Neural cell (in vitro differentiated cells): Measurements from ENCODE around the gene HPS5. TPM values are rescaled to one million over a fixed set of nuclear protein-coding genes. Genes with fewer than 3 reads are reported as not detected.

Experiments
- H2AFZ ChIP-seq: fragments of 200-600, 300-800 bp; sonication (generic), shearing (Covaris generic); 2 replicates; pipeline ENCODE4 v1.6.0; 2014; ENCODE audit warnings: low read depth, mild to moderate bottlenecking, antibody characterized with exemption, low read length, moderate library complexity
- H3F3A ChIP-seq: fragments of 200-600 bp; shearing (Covaris generic); 2 replicates; pipeline ENCODE4 v1.6.1; 2016; ENCODE audit warnings: mild to moderate bottlenecking, moderate library complexity, mixed read lengths, antibody characterized with exemption, low read length; ENCODE audit not compliant: insufficient read depth, poor library complexity, severe bottlenecking
- H3K27ac ChIP-seq: fragments of 200-600, 300-800 bp; sonication (generic), shearing (Covaris generic); 2 replicates; pipeline ENCODE4 v1.5.1; 2014; ENCODE audit warnings: mild to moderate bottlenecking, low read length, moderate library complexity
- H3K27me3 ChIP-seq: fragments of 300-800, 200-600 bp; sonication (generic), shearing (Covaris generic); 2 replicates; pipeline ENCODE4 v1.6.0; 2014; ENCODE audit warnings: mild to moderate bottlenecking, low read depth, low read length, moderate library complexity; ENCODE audit not compliant: insufficient read depth
- H3K36me3 ChIP-seq: fragments of 300-800, 200-600 bp; sonication (generic), shearing (Covaris generic); 2 replicates; pipeline ENCODE4 v1.5.1; 2014; ENCODE audit warnings: mild to moderate bottlenecking, antibody characterized with exemption, low read length, moderate library complexity; ENCODE audit not compliant: insufficient read depth
- H3K4me2 ChIP-seq: fragments of 300-800, 200-600 bp; sonication (generic), shearing (Covaris generic); 2 replicates; pipeline ENCODE4 v1.6.0; 2014; ENCODE audit warnings: mild to moderate bottlenecking, low read length
- H3K4me3 ChIP-seq: fragments of 300-800, 200-600 bp; sonication (generic), shearing (Covaris generic); 2 replicates; pipeline ENCODE4 v1.5.1; 2014; ENCODE audit warnings: mild to moderate bottlenecking, low read length, moderate library complexity
- H3K79me2 ChIP-seq: fragments of 200-600 bp; shearing (Covaris generic); replicated peaks from 2 replicates; pipeline ENCODE4 v1.6.0; 2014; ENCODE audit warnings: mild to moderate bottlenecking, low read length, moderate library complexity; ENCODE audit not compliant: insufficient read depth
- H3K9ac ChIP-seq: fragments of 300-800, 200-600 bp; sonication (generic), shearing (Covaris generic); 2 replicates; pipeline ENCODE4 v1.6.1; 2016; ENCODE audit warnings: mild to moderate bottlenecking, low read length, mixed read lengths
- H3K9me2 ChIP-seq: fragments of 200-600 bp; shearing (Covaris generic); 2 replicates; pipeline ENCODE4 v1.6.1; 2016; ENCODE audit warnings: mild to moderate bottlenecking, low read length, mixed read lengths; ENCODE audit not compliant: insufficient read depth
- H3K9me3 ChIP-seq: fragments of 200-600, 300-800 bp; sonication (generic), shearing (Covaris generic); 2 replicates; pipeline ENCODE4 v1.6.1; 2016; ENCODE audit warnings: mild to moderate bottlenecking, mixed run types, low read length, moderate library complexity, mixed read lengths
- H4K20me1 ChIP-seq: fragments of 200-600 bp; shearing (Covaris generic); 2 replicates; pipeline ENCODE4 v1.6.1; 2016; ENCODE audit warnings: mild to moderate bottlenecking, mixed run types; ENCODE audit not compliant: insufficient read depth
- EP300 ChIP-seq: fragments of 450-650 bp; conservative IDR thresholded peaks from 2 replicates; pipeline ENCODE4 v1.6.1; 2014; ENCODE audit warnings: antibody characterized with exemption, mild to moderate bottlenecking, moderate library complexity; ENCODE audit not compliant: poor library complexity, severe bottlenecking
- EZH2 ChIP-seq: fragments of 200-600, 300-800 bp; shearing (Covaris generic), sonication (generic); IDR thresholded peaks from 2 replicates; pipeline ENCODE4 v1.6.1; 2014; ENCODE audit warnings: antibody characterized with exemption, low read length, borderline replicate concordance, mild to moderate bottlenecking; ENCODE audit not compliant: insufficient read depth, poor library complexity, severe bottlenecking
- MXI1 ChIP-seq: fragments of 450-650 bp; conservative IDR thresholded peaks from 2 replicates; pipeline ENCODE4 v1.6.1; 2014; ENCODE audit warnings: antibody characterized with exemption, mild to moderate bottlenecking; ENCODE audit not compliant: poor library complexity, severe bottlenecking
- POLR2AphosphoS5 ChIP-seq: IDR thresholded peaks from 2 replicates; pipeline ENCODE4 v1.6.1; 2012
- RAD21 ChIP-seq: fragments of 450-650 bp; conservative IDR thresholded peaks from 2 replicates; pipeline ENCODE4 v1.6.1; 2014; ENCODE audit warnings: antibody characterized with exemption, mild to moderate bottlenecking, moderate library complexity
- SMC3 ChIP-seq: fragments of 450-650 bp; conservative IDR thresholded peaks from 2 replicates; pipeline ENCODE4 v1.6.1; 2014; ENCODE audit warnings: antibody characterized with exemption, mild to moderate bottlenecking, moderate library complexity; ENCODE audit not compliant: poor library complexity
- TAF1 ChIP-seq: IDR thresholded peaks from 2 replicates; pipeline ENCODE4 v1.6.1; 2012; ENCODE audit warnings: low read depth
- polyA plus RNA-seq: library from polyadenylated mRNA; depleted of rRNA; stranded (reverse); fragments of >200 nt; gene quantifications from 2 replicates; pipeline ENCODE4 v1.2.3, GENCODE V29; 2014
- TF ChIP-seq, protein P1 (sequence below): IDR thresholded peaks from 2 replicates; pipeline ENCODE4 v1.6.1; 2012; ENCODE audit warnings: borderline replicate concordance
- TF ChIP-seq, protein P2 (sequence below): fragments of 450-650 bp; IDR thresholded peaks from 2 replicates; pipeline ENCODE4 v1.5.1; 2014; ENCODE audit warnings: antibody characterized with exemption, mild to moderate bottlenecking, moderate library complexity; ENCODE audit not compliant: poor library complexity, severe bottlenecking

The HPS5 gene
- polyA plus RNA-seq, 1 donor from 2014 or later = 28.5 TPM

DNA sequence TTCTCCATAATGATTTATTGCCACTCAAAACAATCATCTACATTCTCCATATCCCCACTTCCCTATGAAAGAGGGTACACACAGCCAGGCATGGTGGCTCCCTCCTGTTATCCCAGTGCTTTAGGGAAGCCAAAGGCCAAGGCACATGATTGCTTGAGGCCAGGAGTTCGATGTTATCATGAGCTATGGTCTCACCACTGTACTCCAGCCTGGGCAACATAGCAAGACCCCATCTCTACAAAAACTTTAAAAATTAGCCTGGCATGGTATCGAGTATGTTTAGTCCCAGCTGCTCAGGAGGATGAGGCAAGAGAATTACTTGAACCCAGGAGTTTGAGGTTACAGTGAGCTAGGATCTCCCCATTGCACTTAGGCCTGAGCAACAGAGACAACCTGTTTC is 6.0 kb downstream of the HPS5 start:
- H4K20me1 ChIP-seq = no peaks in the 10 kb centered on the region
- H3K27me3 ChIP-seq = no peaks in the 10 kb centered on the region
- H3K79me2 ChIP-seq = peaks cover 23% of the 10 kb centered on the region
- H3K4me3 ChIP-seq = no peak overlapping the region
- no peak overlapping the region for H3K4me2 ChIP-seq
- no peaks in the 10 kb centered on the region for H3F3A ChIP-seq
- no peaks in the 10 kb centered on the region for H3K9me3 ChIP-seq
- TF ChIP-seq SMC3 (no peak), RAD21 (no peak), TAF1 (no peak)
- H2AFZ ChIP-seq = no peak overlapping the region
- H3K9me2 ChIP-seq = no peaks in the 10 kb centered on the region
- H3K9ac ChIP-seq = no peak overlapping the region
- no peaks in the 10 kb centered on the region for H3K36me3 ChIP-seq
- H3K27ac ChIP-seq = no peak overlapping the region

DNA sequence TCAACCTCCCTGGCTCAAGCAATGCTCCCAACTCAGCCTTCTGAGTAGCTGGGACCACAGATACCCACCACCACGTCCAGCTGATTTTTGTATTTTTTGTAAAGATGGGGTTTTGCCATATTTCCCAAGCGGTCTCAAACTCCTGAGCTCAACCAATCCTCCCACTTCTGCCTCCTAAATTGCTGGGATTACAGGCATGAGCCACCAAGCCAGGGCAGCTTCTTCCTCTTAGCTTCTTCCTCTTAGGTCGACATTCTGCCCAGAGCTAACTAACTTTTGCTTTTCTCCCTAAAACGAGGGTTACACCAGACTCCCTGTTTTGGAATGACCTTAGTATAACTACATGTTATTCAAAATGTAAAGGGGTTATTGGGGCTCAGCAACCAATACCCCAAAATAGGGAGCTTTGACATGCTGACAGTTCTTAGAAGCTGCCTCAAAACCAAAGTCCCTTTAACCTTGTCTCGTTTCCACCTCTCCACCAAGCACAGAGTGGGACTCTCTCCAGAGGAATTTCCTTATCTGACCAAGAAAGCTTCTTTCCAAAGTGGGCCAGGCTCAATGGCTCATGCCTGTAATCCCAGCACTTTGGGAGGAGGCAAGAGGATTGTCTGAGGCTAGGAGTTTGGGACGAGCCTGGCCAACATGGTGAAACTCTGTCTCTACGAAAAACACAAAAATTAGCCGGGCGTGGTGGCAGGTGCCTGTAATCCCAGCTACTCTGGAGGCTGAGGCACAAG is 7.0 kb downstream of the HPS5 start:
- no peak for TF ChIP-seq POLR2AphosphoS5
- no peak for TF ChIP-seq SMC3
- TF ChIP-seq, protein P1, sequence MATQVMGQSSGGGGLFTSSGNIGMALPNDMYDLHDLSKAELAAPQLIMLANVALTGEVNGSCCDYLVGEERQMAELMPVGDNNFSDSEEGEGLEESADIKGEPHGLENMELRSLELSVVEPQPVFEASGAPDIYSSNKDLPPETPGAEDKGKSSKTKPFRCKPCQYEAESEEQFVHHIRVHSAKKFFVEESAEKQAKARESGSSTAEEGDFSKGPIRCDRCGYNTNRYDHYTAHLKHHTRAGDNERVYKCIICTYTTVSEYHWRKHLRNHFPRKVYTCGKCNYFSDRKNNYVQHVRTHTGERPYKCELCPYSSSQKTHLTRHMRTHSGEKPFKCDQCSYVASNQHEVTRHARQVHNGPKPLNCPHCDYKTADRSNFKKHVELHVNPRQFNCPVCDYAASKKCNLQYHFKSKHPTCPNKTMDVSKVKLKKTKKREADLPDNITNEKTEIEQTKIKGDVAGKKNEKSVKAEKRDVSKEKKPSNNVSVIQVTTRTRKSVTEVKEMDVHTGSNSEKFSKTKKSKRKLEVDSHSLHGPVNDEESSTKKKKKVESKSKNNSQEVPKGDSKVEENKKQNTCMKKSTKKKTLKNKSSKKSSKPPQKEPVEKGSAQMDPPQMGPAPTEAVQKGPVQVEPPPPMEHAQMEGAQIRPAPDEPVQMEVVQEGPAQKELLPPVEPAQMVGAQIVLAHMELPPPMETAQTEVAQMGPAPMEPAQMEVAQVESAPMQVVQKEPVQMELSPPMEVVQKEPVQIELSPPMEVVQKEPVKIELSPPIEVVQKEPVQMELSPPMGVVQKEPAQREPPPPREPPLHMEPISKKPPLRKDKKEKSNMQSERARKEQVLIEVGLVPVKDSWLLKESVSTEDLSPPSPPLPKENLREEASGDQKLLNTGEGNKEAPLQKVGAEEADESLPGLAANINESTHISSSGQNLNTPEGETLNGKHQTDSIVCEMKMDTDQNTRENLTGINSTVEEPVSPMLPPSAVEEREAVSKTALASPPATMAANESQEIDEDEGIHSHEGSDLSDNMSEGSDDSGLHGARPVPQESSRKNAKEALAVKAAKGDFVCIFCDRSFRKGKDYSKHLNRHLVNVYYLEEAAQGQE = no peak
- TF ChIP-seq, protein P2, sequence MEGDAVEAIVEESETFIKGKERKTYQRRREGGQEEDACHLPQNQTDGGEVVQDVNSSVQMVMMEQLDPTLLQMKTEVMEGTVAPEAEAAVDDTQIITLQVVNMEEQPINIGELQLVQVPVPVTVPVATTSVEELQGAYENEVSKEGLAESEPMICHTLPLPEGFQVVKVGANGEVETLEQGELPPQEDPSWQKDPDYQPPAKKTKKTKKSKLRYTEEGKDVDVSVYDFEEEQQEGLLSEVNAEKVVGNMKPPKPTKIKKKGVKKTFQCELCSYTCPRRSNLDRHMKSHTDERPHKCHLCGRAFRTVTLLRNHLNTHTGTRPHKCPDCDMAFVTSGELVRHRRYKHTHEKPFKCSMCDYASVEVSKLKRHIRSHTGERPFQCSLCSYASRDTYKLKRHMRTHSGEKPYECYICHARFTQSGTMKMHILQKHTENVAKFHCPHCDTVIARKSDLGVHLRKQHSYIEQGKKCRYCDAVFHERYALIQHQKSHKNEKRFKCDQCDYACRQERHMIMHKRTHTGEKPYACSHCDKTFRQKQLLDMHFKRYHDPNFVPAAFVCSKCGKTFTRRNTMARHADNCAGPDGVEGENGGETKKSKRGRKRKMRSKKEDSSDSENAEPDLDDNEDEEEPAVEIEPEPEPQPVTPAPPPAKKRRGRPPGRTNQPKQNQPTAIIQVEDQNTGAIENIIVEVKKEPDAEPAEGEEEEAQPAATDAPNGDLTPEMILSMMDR = no peak
- no peak for TF ChIP-seq MXI1
- TF ChIP-seq EZH2 = no peak
- TF ChIP-seq EP300 = no peak
- Histone ChIP-seq H3K27ac (no peak overlapping the region), H3K9ac (no peak overlapping the region), H3F3A (no peaks in the 10 kb centered on the region), H2AFZ (no peak overlapping the region), H4K20me1 (no peaks in the 10 kb centered on the region), H3K36me3 (no peaks in the 10 kb centered on the region), H3K9me3 (no peaks in the 10 kb centered on the region), H3K4me3 (no peak overlapping the region), H3K27me3 (no peaks in the 10 kb centered on the region), H3K9me2 (no peaks in the 10 kb centered on the region), H3K4me2 (no peak overlapping the region), H3K79me2 (peaks cover 13% of the 10 kb centered on the region)
